ENCODE results near the gene PPARG. TPM values are rescaled to one million over a fixed set of nuclear protein-coding genes. Genes with fewer than 3 reads are reported as not detected.

PPARG gene
- total RNA-seq, 1 donor from 2014 or later, result 3.2 TPM

DNA sequence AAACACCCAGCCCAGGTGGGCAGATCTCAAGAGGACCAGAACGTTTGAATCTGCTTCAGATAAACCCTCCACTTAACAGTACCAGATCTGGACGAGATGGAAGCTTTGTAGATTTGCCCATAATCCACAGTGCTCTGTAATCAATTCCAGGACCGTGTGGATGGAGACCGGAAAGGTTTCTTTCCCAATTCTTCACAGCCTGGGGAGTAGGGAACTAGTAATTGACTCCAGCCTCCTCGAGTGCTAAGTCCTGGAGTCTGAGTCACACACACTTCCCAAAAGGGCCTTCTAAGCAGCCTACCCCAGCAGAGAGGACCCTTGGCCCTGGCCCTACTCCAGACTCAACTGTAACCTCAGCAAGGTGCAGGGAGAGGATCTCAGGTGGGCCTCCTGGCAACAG lies 139.3 kb downstream of the PPARG start:
- Mint-ChIP-seq H3K4me1 (ENCODE audit: unreplicated experiment) (peaks cover 72% of the 10 kb centered on the region), H3K27ac (ENCODE audit: unreplicated experiment) (no peak overlapping the region), H3K9me3 (ENCODE audit: unreplicated experiment) (no peaks in the 10 kb centered on the region), H3K4me3 (ENCODE audit: unreplicated experiment) (no peak overlapping the region), H3K36me3 (ENCODE audit: low read depth, unreplicated experiment) (no peaks in the 10 kb centered on the region), H3K27me3 (ENCODE audit: unreplicated experiment) (peaks cover 1% of the 10 kb centered on the region)
- TF ChIP-seq, protein P1, sequence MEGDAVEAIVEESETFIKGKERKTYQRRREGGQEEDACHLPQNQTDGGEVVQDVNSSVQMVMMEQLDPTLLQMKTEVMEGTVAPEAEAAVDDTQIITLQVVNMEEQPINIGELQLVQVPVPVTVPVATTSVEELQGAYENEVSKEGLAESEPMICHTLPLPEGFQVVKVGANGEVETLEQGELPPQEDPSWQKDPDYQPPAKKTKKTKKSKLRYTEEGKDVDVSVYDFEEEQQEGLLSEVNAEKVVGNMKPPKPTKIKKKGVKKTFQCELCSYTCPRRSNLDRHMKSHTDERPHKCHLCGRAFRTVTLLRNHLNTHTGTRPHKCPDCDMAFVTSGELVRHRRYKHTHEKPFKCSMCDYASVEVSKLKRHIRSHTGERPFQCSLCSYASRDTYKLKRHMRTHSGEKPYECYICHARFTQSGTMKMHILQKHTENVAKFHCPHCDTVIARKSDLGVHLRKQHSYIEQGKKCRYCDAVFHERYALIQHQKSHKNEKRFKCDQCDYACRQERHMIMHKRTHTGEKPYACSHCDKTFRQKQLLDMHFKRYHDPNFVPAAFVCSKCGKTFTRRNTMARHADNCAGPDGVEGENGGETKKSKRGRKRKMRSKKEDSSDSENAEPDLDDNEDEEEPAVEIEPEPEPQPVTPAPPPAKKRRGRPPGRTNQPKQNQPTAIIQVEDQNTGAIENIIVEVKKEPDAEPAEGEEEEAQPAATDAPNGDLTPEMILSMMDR (IDR thresholded peaks at IDR 0.05; ENCODE audit: unreplicated experiment), result no peak
- DNase-seq (ENCODE audit: low spot score), result no peak

DNA sequence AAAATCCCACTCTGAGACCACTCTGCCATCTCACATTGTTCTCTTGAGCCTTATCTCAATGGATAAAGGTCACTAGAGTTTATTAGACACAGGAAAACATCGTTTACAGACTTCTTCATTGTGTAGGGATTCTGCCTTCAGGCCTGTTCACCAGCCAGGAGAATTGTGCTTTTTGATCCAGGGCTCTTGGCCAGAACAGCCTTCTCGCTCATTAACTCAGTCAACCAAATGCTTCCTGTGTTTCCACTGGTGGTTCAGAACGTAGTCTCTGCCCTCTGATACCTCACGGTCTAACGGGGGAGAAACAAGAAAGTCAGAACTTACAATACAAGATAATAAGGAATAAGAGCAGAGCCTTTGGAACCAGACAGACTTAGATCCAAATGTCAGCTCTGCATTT lies 141.2 kb downstream of the PPARG start:
- H3K4me3 Mint-ChIP-seq (ENCODE audit: unreplicated experiment), result no peak overlapping the region
- peaks cover 1% of the 10 kb centered on the region for H3K27me3 Mint-ChIP-seq (ENCODE audit: unreplicated experiment)
- H3K36me3 Mint-ChIP-seq (ENCODE audit: low read depth, unreplicated experiment), result no peaks in the 10 kb centered on the region
- H3K4me1 Mint-ChIP-seq (ENCODE audit: unreplicated experiment), result peaks cover 53% of the 10 kb centered on the region
- TF ChIP-seq, protein P1 (IDR thresholded peaks at IDR 0.05; ENCODE audit: unreplicated experiment), result no peak
- no peak for DNase-seq (ENCODE audit: low spot score)
- no peak overlapping the region for H3K27ac Mint-ChIP-seq (ENCODE audit: unreplicated experiment)
- H3K9me3 Mint-ChIP-seq (ENCODE audit: unreplicated experiment), result no peaks in the 10 kb centered on the region

DNA sequence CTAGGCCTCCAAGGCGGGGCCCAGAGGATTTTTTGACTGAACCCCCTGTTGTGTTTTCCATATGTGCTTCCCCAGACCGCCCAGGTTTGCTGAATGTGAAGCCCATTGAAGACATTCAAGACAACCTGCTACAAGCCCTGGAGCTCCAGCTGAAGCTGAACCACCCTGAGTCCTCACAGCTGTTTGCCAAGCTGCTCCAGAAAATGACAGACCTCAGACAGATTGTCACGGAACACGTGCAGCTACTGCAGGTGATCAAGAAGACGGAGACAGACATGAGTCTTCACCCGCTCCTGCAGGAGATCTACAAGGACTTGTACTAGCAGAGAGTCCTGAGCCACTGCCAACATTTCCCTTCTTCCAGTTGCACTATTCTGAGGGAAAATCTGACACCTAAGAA lies 145.0 kb downstream of the PPARG start:
- peaks cover 15% of the 10 kb centered on the region for H3K4me1 Mint-ChIP-seq (ENCODE audit: unreplicated experiment)
- no peak overlapping the region for H3K27ac Mint-ChIP-seq (ENCODE audit: unreplicated experiment)
- DNase-seq (ENCODE audit: low spot score), result no peak
- H3K9me3 Mint-ChIP-seq (ENCODE audit: unreplicated experiment), result no peaks in the 10 kb centered on the region
- H3K36me3 Mint-ChIP-seq (ENCODE audit: low read depth, unreplicated experiment), result no peaks in the 10 kb centered on the region
- no peak overlapping the region for H3K4me3 Mint-ChIP-seq (ENCODE audit: unreplicated experiment)
- TF ChIP-seq, protein P1 (IDR thresholded peaks at IDR 0.05; ENCODE audit: unreplicated experiment), result no peak
- no peaks in the 10 kb centered on the region for H3K27me3 Mint-ChIP-seq (ENCODE audit: unreplicated experiment)

DNA sequence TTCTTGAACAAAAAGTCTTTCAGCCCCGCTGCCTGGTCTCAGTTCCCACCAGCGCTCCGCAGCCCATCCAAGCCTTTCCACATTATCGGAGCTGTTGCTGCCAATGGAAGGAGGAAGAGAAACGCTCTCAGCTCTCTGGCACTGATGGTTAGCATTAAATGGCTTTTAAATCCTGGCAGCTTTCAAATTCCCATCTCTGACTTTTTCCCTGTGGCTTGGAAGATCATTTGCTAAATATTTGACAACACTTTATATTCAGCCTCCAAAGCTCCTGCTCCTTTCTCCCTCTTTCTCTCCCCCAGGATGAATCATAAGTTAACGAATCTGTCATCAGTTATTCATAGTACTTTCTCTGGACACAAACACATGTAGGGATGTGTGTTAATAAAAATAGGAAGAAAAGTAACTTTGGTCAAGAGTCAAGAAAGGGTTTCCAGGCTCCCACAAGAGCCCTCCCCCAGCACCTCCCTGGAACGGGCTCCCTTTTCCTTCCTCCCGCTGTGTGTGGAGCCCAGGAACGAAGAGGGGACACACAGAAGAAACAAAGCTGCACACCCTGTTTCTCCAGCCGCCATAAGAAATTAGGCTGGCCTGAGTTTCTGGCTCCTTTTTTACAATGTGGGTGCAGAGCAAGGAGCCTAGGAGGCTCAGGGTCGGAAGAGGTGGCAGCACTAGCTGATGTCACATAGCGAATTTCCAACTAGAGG lies 147.8 kb downstream of the PPARG start:
- Mint-ChIP-seq H3K4me3 (ENCODE audit: unreplicated experiment) (no peak overlapping the region), H3K36me3 (ENCODE audit: low read depth, unreplicated experiment) (no peaks in the 10 kb centered on the region), H3K27me3 (ENCODE audit: unreplicated experiment) (no peaks in the 10 kb centered on the region), H3K9me3 (ENCODE audit: unreplicated experiment) (no peaks in the 10 kb centered on the region), H3K4me1 (ENCODE audit: unreplicated experiment) (no peaks in the 10 kb centered on the region), H3K27ac (ENCODE audit: unreplicated experiment) (no peak overlapping the region)
- TF ChIP-seq, protein P1 (IDR thresholded peaks at IDR 0.05; ENCODE audit: unreplicated experiment), result no peak
- no peak for DNase-seq (ENCODE audit: low spot score)

DNA sequence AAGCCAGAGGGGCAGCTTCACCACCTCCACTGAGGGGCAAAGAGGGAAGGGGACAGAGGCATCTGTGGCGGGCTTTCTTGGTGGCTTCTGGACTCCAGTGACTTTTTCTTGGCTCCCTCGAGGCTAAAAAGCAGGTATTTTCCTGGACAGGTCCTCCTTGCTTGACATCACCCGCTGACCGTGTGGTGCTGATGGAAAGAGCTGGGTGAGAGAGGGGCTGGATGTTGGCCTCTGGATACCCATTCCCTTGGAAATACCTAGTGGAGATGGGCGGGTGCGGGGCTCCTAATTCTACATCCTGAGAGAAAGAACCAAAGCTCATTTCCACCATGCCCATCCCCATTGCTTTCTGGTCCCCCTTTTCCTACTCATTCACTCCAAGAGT lies 148.3 kb downstream of the PPARG start:
- H3K9me3 Mint-ChIP-seq (ENCODE audit: unreplicated experiment), result no peaks in the 10 kb centered on the region
- TF ChIP-seq, protein P1 (IDR thresholded peaks at IDR 0.05; ENCODE audit: unreplicated experiment), result no peak
- H3K4me1 Mint-ChIP-seq (ENCODE audit: unreplicated experiment), result no peaks in the 10 kb centered on the region
- H3K27me3 Mint-ChIP-seq (ENCODE audit: unreplicated experiment), result no peaks in the 10 kb centered on the region
- no peak overlapping the region for H3K4me3 Mint-ChIP-seq (ENCODE audit: unreplicated experiment)
- H3K27ac Mint-ChIP-seq (ENCODE audit: unreplicated experiment), result no peak overlapping the region
- no peaks in the 10 kb centered on the region for H3K36me3 Mint-ChIP-seq (ENCODE audit: low read depth, unreplicated experiment)
- no peak for DNase-seq (ENCODE audit: low spot score)
